Stimulated activated CD4-positive, alpha-beta T cell treated with anti-CD3 and anti-CD28 coated beads, Interleukin-12 subunit alpha, Interleukin-12 subunit beta, amount 100 ng/mL, for 4 hours (primary cell): Measurements from ENCODE around the gene MICAL3.

Experiments
- DNase-seq: peaks from one replicate; pipeline ENCODE4 v3.0.0-alpha.2; 2020

The MICAL3 gene

DNA sequence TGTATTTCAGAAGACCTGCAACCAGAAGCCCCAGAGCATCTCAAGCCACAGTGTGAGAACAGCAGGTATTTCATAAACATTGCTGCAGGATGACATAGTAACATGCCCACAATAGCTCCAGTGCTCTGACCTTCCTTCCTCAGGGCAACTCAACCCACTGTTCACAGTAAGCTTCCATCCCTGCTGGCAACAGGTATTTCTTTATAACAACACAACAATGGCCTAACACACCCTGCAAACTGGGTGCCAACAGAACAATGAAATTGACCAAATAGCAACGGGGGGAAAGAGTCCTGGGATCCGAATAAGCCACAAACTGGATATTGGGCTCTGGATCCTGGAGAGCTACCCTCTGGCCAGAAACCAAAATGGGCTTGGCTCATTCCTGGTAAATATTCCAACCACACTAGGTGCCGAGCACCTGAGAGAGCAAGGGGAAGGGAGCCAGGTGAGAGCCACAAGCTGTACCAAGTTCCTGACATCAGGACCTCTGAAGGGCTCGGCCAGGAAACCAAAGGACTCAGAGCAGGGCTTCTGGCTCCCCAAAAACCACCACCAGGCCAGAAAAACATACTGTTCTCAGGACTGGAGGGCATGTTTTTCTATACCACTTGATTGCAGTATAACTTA is 99.5 kb downstream of the MICAL3 start:
- DNase-seq: no peak

DNA sequence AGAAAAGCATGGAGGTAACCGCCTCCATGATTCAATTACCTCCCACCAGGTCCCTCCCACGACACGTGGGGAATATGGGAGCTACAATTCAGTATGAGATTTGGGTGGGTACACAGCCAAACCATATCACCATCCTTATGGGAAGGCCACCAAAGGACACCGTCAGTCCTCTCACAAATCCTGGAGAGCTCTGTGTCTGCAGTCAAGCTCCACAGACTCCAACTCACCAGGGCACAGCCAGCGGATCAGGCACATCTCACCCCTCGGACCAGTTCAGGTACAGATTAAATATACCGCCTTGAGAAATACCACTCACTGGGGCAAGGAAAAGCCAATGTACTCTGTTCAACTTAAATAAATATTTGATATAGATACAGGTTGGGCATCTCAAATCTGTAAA is 100.3 kb downstream of the MICAL3 start:
- no peak for DNase-seq

DNA sequence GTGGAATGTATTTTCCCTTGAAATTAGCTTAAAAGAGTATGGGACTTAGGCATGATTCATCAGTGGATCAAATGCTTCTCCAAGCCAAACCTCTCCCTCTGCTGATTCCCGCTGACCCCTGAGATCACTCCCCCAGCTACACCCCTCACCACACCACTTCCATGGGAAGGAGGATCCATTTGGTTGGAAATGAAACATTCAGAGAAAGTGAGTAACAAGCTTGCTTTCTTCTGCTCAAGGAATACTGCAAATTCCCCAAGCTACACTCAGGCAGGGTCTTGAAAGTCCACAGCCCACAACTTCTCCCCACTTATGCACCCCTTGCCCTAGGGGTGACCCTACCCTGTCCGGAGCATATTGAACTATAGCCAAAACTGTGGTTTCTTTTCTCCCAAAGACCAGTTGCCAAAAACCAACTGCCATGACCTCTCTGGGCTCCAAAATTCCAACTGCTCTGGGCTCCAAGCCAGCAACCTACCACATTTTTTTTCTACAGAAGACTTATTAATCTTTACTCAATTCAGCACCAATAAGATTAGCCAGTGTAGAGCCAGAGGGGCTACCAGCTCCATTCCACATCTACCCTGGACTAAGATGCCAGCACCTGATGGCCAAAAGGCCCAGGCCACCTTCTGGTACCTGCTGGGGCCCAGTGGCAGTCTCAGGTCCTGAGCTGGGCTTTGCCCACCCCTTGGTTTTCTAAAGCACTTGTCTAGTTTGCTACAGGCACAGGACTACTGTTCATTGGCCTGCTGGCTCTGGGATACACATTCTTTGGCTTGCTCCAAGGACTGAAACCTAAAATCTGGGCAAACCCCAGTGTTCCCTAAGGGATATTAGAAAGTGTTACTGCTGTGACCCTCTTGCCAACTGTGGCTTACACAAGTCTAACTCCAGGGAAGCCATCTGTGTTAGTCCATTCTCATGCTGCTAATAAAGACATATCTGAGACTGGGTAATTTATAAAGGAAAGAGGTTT is 101.1 kb downstream of the MICAL3 start:
- DNase-seq: no peak

DNA sequence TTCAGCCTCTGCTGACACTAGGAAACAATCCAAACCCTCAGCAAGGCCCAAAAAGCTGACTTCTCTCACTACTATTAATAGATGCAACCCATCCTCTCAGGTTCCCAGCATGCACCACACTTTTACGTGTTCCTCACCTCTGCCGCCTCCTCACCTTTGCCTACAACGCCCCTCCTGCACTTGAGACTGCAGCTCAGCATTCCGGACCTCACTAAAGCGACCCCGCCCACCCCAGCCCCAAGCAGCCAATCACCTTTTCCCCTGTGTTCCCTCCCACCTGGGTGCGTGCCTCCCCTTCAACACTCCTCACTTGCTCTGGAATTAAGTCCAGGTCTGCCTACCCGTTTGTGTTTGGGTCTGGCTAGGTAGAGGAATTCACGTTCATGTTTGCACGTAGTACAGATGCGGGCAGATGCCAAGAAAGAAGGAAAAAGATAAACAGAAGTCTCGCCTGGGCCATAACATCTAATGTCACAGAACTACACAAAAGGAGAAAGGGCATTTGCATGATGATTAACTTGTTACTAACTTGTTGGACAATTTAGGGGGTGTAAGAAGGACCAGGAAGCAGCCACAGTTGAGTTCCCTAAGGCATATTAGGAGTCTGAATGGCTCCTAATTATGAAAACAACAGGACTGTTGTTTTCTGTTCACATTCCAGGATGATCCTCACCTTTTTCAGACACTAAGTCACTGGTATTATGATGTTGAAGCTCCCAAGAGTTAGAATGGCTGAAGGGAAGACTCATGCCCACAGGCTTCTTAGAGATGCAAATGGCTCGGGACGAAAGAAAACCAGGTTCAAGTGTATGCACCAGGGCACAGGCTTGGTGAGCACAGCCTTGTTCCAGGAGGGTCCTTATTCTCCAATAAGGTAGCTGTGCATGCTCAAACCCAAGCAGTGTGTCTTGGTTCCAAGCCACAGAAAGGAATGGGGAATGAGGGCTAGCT is 102.2 kb downstream of the MICAL3 start:
- no peak for DNase-seq

DNA sequence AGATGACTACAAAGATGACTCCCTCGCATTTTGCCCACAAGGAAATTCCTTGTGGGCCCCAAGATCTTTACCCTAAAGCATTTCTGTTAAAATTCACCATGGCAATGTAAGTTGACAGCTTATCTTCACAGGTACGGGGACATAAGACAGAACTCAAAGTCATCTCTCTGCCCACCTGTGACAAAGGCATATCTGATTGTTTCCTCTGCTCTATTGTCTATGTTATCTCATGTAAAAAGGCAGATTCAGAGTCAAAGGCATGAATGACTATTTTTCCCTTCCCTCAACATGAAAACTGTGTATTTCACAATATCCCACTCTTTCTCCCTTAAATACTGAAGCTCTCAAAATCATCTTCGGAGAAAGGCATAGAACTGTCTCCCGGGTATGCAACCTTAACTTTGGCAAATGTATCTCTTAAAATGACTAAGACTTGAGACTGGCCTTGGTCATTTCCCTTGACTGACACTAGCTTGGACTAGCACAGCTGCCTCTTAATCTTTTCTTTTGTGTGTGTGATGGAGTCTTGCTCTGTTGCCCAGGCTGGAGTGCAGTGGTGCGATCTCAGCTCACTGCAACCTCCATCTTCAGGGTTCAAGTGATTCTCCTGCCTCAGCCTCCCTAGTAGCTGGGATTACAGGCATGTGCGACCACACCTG is 103.2 kb downstream of the MICAL3 start:
- no peak for DNase-seq

DNA sequence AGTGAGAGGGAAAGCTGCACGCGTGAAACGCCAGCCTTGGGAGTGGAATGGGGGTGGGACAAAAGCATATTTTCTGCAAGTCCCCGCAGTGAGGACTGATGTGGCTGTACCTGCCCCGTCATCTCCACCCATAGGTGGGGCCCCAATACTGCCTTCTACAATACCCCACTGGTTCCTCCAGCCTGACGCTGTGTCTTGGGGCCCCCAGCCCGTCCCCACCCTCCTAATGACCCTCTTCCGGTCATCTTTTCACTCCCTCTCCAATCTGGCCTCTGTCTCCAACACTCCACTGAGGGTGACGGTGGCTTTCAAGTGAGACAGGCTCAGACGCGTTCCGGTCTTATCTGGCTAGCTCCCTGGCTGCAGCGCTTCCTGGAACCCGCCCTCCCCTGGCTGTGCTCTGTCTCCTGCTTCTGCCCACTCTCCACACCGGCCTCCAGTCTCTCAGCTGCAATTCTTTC is 104.2 kb downstream of the MICAL3 start:
- no peak for DNase-seq

DNA sequence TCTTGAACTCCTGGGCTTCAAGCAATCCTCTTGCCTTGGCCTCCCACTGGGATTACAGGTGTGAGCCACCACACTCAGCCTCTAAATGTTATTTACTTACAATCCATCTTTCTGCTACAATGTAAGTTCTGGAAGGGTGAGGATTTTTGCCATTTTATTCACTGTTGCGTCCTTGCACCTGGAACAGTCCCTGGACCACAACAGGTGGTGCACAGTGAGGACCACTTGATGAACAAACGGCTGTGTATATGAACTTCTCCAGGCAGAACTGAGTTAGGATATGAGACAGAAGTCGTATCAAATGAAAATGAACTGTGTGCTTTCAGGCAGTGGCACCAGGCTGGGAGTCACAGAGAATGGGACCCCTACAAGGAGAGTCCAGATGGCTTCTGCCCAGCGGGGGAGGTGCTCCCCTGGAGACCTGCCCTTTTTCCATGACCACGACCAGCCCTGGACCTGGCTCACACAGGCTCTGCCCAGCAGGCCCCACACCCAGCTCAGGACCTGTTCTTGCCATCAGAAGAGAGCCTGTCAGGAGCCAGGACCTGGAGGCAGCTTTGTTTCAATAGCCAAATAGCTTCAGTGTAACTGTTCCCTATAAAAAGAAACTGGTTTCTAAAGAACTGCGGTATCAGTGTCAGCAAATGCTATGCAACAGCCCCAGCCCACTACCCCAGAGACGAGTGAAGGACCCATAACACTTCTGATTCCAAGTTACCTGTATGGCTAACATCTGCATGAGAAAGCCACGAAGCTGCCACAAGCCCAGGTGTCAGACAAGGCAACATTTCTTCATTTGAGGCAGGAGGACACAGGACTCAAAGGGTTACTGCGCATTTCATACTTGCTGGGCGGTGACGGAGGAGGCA is 104.9 kb downstream of the MICAL3 start:
- no peak for DNase-seq

DNA sequence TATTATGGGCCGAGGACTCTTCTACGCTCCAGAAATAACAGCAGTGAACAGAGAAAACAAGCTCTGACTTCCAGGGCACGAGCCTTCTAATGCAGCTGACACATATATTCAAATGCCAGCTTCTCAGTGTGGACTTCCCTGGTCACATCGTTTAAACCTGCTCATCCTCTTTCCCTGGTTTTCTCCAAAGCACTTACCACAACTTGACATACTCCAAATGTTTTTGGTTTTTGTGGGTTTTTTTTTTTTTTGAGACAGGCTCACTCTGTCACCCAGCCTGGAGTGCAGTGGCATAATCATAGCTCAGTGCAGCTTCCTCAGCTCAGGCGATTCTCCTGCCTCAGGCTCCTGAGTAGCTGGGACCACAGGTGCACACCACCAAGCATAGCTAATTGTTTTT is 105.5 kb downstream of the MICAL3 start:
- DNase-seq: no peak

DNA sequence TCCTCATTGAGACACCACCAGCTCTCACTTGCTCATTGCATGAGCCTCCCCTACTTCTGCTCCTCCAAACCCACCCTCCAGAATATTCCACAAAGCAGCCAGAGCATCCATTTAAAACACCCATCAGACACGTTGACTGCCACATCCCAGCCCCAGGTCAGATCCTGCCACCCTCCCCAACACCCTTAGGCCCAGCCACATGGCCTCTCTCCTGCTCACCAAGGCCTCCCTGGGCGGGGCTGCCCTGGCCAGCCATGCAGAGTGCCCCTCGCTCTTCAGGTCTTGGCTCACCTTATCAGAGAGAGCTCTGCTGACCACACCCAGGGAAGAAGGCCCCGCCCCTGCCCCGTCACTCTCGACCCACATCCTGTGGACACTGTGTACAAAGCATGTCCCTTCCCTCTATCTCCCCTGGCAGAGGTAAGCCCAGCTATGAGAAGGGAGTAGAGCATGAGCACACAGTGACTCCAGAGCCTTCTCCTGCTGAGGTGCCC is 106.8 kb downstream of the MICAL3 start:
- DNase-seq: no peak

DNA sequence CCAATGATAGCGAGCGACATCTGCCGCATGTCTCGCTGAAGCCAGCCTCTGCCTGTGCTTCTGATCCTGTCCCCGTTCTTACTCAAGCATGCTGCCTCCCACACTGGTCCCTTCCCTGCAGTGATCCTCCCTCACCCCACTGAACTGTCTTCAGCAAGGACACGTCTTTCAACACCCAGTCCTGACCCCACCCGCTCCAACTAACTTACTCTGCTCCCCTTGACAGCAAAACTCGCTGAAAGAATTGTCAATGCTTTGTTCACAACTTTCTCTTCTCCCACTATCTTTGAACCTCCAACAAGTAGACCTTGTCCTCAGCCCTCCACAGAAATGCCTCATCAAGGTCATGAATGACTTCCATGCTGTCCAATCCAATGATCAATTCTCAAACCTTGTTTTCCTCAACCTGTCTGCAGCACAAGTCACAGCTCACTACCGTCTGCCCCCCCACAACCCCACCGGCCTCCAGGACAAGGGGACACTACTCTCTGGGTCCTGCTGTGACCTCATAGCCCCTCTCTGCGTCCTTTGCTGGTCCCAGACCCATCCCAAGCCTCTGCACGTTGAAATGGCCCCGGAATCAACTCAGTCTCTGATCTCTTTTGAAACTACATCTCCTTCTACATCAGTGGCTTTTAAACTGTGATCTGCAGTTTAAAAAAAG is 108.0 kb downstream of the MICAL3 start:
- DNase-seq: no peak

DNA sequence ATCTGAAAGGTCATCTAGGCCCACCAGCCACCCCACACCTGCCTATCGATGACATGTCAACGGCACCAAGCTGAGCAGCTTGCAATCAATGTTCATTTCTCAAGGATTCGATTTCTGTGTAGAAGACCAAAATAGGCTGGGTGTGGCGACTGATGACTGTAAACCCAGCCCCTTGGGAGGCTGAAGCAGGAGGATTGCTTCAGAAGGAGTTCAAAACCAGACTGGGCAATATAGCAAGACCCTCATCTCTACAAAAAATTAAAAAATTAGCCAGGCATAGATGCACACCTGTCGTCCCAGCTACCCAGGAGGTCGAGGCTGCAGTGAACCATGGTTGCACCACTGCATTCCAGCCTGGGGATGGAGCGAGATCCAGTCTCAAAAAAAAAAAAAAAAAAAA is 108.7 kb downstream of the MICAL3 start:
- DNase-seq: no peak

DNA sequence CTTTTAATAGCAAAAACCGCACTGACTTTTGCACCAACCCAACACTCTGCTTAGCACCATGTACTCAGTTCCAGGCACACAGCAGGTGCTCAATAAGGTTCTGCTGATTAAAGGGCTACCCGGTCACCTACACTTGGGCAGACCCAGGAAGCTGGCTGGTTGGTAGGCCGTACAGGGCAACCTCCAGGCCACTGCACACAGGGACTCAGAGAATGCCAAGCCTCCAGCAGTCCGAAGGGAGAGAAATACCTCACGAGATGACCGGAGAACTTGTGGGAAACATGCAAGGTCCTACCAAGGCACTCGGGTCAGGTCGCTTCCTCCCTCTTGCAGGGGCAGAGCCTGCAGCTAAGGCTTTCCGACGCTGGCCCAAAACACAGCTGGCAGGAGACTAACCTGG is 109.2 kb downstream of the MICAL3 start:
- no peak for DNase-seq

DNA sequence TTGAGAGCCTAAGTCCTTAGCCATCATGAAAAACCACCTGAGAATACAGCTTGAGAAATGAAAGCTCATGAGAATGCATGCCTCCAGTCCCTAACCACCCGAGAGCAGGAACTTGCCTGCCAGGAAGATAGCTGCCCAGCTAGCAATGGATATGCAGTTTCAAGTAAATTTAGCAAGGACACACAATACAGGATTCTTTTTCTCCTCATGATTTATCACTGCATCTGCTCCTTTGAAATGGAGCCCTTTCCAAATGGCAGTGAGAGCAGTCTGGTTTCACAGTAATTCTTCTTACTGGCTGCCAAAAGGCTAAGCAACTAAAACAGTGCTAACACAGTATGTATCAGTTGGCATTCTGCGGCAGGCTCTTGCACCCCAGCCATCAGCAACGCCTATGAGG is 109.9 kb downstream of the MICAL3 start:
- no peak for DNase-seq

DNA sequence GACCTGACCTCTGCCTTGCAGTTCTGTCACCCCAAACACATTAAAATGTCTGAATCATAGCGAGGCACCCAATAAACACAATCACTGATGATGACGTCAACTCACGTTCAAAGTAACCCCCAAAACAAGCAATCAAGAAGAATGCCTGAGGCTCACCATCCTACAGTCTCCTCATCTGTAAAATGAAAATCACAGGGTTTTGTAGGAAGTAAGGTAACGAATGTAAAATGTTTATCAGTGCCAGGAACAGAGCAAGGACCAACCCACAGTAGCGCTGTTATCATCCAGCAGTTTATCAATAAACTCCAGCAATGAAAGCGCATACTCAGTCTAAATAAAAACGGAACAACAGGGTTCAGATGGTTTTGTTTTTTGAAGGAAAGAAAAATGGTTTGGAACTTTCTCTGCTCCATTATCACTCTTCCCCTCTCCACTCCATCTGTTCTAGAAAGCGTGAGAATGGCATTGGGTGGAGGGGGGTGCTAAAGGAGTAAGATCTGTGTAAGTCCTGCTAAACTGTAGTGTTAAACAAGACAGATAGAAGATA is 110.5 kb downstream of the MICAL3 start:
- DNase-seq: no peak

DNA sequence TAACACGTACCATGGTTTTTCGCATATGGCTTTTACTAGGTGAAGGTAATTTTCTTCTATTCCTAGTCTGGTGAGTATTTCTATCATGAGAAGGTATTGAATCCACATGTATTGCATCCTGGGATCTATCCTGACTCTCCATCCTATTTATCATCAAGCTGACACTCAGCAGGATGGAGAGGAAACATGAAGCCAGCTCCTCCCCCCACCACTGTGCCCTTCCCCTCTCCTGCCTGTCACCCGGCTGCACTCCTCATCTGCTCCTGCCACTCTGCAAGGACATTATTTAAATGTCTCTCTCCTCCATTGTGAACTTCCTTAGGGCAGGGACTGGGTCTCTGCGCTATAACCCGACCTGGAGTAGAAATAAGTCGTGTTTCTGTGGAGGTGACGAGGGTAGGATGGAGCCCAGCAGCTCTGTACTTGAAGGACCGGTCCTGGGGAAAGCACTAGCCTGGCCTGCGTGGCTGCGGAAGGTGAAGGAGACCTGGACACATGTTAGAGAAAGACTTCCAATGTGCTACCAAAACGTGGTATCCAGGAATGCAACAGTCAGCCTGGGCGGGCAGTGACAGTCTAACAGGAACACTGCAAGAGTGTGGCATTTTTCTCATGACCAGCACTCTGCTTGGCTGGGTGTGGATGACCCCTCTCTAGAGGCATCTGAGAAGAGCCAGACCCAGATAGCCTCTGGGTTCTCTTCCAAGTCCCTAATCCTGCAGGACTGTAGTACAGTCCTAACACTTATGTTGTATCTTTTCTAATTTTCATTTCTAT is 111.2 kb downstream of the MICAL3 start:
- DNase-seq: no peak

DNA sequence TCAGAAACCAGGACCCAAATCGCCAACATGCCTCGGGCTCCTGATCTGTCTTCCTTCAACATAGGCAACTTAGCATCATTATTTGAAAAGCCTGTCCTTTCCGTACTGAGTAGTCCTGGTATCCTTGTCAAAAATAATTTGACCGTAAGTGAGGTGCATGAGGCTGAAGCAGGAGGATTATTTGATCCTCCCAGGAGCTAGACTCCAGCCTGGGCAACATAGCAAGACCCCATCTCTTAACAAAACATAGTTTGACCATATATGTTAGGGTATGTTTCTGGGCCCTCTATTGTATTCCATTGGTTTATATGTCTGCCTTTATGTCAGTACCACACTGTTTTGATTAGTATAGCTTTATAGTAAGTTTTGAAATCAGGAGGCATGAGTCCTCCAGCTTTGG is 112.5 kb downstream of the MICAL3 start:
- no peak for DNase-seq

DNA sequence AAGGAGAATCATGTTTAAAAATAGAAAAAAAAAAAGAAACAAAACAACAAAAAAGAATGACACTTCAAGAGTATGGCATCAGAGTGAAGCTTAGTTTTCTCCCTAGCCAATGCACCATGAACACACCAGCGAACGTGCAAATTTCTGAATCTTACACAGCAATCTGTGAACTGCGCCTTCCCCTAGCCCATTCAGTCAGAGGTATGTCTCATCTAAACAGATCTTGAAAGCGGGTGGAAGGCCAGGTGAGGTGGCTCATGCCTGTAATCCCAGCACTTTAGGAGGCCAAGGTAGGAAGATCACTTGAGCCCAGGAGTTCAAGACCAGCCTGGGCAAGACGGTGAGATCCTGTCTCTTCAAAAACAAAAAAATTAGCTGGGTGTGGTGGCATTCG is 113.1 kb downstream of the MICAL3 start:
- no peak for DNase-seq

DNA sequence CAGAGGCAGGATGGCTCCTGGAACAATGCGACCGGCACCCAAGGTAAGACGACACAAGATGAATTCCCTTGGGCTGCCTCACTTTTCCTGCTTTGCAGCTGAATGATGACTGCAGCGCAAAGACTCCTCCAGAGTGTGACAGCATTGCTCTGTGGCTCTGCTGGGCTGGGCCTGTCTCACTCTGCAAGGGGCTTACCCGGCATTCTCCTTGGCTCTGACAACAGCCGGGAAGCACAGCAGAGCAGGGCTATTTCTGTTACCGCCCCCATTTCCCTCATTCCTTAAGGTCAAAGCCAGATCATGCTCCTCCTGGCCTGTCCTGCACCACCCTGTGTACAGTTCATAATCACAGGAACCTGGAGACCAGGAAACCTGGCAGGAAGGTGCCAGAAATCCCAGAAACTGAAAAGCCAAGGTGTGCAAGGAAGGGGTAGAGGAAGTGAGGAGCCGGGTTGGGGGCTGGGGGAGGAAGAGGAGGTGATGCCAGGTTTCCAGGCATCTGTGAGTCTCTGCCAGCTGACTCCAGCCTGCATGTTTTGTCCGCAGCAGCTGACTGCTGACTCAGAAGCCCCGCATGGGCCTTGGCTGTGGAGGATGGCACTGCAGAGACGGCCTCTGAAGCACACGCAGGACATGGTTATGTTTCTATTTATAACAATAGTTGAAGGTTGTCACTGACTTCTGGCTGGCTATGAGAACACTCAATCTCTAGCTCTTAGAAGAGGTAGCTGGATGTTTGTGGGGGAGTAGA is 113.6 kb downstream of the MICAL3 start:
- no peak for DNase-seq

DNA sequence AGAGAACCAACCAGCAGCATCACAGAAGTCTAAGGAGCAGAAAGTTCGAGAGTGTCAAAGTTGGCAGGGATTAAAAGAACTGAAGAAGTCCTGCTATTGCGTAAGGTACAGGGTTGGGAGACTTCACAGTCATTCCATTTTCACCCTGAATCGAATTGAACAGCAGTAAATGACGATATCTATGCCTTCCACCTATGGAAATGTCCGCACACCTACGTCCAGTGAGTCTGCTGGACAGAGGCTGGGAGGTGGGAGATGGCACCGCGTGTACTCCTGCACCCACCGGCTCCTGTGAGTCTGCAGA is 116.7 kb downstream of the MICAL3 start:
- no peak for DNase-seq
